GM19467 (cell line): Measurements from ENCODE around the gene KRTAP5-7.

Source experiments
- ATAC-seq: cut with Tn5 transposase; IDR thresholded peaks from one replicate; pipeline ENCODE4 v1.9.1; 2021; ENCODE audit warnings: mild to moderate bottlenecking, moderate library complexity; ENCODE audit not compliant: unreplicated experiment

KRTAP5-7 gene

DNA sequence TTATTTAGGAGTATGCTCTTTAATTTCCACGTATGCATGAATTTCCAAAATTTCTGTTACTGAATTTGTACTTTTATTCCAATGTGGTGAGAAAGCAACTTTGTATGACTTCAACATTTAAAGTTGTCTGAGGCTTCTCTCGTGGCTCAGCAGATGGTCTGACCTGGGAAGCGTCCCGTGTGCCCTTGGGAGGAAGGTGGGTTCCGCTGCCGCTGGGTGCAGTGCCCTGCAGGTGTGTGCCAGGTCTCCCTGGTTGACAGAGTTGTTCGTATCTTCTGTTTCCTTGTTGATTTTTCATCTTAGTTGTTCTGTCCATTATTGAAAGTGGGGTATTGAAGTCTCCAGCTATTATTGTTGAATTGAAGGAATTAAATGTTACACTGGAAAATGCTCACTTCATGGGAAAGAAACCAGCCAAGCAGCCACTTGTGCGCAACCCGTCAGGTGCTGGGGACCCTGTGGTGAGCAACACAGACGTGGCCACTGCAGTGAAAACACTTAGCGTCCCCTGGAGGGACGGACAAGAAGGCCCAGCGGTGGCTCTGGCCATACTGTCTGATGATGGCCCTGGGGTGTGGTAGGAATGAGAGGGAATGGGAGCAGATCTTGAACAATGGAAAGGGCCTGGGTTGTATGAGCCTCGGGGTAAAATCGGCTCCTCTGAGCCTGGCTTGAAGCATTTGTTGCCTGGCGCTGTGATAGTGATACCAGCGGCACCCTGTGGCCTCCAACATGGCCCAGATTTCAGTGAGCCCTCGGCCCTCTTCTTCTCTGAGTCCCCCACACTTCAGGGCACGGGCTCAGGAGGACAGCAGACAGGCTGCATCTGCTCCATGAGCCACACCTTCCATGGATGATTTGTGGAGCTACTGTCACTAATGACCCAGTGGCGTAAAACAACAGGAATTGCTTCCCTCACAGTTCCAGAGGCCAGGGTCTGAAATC lies 31.5 kb upstream of the KRTAP5-7 start:
- ATAC-seq: no peak

- no peak for ATAC-seq
Observed at GRCh38 chr11:71496421-71496820, 30.6 kb upstream of the KRTAP5-7 start.

DNA sequence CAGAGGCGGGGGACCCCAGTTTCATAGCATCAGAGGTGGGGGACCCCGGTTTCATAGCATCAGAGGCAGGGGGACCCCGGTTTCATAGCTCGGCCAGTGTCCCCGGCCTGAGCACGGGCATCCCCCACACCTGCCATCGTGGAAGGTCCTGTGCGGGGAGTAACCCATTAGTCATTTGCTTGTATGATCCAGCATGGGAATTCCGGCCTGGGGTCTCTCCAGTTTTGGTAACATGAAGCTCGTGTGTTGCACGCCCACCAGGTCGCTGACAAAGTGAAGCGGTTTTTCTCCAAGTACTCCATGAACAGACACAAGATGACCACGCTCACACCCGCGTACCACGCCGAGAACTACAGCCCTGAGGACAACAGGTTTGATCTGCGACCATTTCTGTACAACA lies 29.0 kb upstream of the KRTAP5-7 start:
- no peak for ATAC-seq

DNA sequence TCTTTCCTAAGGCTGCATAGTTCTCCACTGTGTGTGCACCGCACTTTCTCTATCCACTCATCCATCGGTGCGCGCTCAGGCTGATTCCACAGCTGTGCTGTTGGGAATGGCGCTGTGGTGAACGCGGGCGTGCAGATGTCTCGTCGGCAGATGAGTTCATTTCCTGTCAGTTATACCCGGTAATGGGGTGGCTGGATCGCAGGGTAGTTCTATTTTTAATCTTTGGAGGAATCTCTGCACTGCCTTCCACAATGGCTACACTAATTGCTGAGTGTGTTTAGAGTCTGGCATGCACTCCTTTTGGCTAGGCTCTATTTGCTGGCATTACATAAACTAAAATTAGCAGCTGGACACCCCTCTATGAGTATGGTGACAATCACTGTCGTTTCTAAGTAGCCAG lies 27.9 kb upstream of the KRTAP5-7 start:
- no peak for ATAC-seq

- ATAC-seq: no peak
Observed at GRCh38 chr11:71499546-71499945, 27.5 kb upstream of the KRTAP5-7 start.

DNA sequence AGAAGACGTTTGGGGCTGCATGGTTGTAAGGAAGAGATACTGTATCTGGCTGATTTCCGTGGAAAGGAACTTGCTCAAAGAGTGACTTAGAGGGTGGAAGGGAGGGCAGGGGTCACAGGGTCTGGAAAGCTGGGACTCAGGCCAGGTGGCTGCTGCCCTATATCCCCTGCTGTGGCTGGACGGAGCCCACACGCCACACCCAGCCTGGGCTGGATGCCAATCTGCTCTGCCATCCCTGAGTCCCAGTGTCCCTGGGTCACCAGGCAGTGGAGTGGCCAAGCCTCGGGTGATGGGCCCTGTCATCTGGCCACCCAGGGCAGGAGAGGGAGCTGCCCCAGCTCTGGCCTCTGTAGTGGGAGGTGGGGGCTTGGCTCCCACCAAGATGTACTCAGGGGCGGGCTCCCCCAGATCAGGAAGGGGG lies 26.5 kb upstream of the KRTAP5-7 start:
- ATAC-seq: no peak

GRCh38 chr11:71501071-71501985 lies 25.7 kb upstream of the KRTAP5-7 start:
- ATAC-seq: no peak

DNA sequence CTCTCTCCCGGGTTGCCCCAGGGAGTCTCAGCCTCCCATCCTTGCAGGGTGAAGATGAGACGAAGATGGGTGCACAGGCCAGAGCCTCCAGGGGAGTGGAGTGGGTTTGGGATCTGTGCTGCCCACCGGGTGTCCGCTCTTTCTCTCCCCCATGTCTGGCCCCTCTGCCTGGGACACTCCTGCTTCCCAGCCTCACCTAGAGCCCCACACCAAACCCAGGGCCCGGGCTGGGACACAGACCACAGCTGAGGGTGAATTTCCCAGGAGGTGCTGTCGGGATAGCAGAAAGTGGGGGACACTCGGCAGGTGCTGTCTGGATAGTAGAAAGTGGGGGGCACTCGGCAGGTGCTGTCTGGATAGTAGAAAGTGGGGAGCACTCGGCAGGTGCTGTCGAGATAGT lies 25.0 kb upstream of the KRTAP5-7 start:
- ATAC-seq: no peak

DNA sequence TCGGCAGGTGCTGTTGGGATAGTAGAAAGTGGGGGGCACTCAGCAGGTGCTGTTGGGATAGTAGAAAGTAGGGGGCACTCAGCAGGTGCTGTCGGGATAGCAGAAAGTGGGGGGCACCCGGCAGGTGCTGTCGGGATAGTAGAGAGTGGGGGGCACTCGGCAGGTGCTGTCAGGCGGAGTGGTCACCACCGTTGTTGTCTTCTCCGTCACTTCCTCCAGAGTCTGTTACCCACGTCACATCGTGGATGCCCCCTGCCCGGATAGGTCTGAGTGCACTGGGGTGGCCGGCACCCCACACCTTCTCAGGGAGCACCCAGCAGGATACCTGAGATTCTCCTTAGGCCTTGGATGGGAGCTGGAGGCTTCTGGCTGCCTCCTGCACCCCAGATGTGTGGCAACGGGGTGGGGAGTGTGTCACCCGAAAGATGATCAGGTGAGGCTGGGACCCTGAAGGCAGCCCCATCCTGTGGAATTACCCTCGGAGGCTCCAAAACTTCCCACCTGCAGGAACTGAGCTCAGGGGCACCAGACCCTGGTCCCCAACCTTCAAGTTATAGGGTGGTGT lies 24.1 kb upstream of the KRTAP5-7 start:
- no peak for ATAC-seq

DNA sequence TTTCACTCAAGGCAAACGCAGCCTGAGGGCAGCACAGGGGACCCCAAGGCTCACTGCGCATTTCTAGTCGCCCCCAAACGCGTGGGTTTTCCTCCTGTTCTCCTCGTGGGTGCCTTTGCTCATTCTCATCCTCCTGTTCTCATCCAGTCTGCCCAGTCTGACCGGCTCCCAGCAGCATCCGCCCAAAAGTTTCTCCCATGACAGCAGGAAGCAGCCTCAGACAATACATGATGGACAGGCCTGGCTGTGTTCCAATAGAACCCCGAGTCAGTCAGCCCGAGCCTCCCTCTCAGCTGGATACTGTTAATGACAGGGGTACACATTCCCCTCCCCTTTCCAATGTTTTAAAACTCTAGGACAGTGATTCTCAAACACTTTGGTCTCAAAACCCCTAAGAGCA lies 22.5 kb upstream of the KRTAP5-7 start:
- no peak for ATAC-seq

DNA sequence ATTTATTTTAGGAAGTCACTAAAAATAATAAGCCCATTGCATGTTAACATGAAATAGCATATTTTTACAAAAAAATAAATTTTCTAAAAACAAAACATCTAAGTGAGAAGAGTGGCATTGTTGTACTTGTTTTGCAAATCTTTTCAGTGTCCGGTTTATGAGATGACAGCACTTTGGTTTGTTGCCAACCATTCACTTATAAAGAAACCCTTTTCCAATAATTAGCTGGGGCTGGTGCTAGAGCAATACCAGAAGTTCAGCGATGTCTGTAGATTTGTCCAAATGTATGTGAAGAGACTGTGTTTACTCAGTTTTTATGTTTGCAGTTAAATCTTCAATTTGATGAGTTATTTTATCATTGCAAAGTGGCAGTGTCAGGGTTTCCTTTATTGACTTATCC lies 22.1 kb upstream of the KRTAP5-7 start:
- no peak for ATAC-seq

DNA sequence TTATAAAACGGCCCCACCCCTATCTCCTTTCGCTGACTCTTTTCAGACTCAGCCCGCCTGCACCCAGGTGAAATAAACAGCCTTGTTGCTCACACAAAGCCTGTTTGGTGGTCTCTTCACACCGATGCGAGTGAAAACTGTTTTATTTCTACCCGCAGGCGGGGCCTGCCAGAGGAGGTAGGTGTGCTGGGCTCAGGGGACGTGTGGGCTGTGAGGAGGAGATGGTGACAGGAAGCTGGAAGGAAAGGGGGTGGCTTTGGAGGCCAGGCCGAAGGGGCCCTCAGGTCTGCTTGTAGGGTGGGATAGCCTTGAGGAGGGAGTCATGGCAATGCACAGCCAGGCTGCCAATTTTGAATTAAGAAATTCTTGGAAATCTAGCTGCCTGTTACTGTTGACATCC lies 21.3 kb upstream of the KRTAP5-7 start:
- ATAC-seq: no peak

DNA sequence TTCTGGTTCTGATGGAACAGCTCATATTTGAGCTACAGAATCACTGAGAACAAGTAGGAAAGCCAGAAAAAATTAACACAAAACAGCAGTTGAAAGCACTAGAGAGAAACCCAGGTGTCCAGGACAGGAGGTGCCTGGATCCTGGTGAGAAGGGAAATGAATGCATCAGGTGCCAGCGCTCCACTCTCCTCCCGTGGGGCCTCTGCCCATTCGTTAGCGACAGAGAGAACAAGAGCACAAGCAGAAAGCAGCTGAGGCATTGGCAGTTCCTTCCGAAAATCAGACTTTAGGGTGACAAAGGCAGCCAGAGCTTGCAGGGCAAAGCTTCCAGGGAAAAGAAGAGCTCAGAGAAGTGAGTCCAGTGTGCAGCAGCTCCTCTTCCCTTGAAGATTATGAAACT lies 20.0 kb upstream of the KRTAP5-7 start:
- ATAC-seq: no peak

DNA sequence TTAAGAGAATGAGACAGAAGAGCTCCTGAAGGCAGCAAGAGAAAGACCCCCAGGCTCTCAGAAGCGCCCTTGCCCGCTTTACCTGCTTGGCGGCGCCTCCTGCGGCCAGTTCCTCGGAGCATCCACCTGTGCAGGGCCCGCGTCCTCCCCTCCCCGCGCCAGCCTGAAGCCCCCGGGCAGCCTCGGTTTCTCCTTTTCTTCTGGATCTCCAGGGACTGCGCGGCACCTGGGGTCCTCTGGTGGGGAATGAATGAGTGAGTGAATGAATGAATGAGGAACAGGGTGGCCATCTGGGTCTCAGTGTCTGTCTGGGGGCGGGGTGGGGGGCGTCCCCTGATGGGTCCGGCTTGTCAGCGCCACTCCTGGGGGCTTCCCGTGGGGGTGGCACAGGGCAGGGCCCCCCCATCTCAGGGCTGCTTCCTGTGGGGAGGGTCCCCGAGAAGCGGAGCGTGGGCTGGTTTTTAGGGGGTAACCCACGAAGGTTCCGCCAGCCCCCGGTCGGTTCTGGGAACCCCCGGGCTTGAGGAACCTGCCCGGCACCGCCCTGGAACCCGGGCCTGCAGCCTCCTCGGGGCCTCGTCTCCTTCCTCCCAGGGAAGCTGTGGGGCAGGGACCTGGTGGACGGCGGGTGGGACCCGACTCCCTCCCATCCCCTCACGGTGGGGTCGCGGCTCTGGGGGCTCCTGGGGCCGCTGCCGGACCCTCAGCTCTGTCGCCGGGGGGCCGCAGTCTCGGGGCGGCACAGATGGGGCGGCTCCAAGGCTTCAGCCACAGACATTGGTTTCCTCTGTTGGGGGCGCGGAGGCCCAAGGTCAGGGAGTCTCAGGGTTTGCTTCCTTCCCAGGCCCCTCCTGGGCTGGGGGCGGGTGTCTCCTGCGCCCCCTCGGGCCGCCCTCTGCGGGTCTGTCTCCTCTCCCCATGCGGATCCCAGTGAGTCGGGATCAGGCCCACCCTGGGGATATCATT lies 8.3 kb upstream of the KRTAP5-7 start:
- ATAC-seq: no peak

GRCh38 chr11:71519546-71519945 lies 7.5 kb upstream of the KRTAP5-7 start:
- no peak for ATAC-seq

DNA sequence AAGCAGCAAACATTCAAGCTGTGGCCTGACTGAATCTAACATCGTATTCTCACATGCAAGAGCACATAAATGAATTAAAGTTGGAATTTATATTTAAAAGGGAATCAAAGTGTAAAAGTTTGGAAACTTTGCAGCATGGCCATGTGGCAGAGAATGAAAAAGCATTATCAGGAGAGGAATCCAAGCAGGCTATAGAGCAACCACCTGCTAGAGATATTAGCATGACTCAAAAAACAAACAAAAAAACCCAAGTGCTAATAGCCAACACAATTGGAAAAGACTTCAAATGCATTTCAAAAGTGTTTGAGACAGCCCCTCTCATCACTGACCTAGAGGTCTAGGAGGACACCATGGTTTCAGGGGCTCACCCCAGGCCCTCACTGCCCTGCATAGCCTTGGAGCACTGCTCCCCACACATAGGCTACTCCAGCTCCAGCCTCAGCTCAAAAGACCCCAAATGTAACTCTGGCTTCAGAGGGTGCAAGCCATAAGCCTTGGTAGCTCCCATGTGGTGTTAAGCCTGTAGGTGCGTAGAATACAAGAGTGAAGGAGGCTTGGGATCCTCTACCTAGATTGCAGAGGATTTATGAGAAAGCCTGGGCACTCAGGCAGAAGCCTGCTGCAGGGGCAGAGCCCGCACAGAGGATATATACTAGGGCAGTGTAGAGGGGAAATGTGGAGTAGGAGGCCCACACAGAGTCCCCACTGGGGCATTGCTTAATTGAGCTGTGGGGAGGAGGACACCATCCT lies 1.7 kb upstream of the KRTAP5-7 start:
- no peak for ATAC-seq

DNA sequence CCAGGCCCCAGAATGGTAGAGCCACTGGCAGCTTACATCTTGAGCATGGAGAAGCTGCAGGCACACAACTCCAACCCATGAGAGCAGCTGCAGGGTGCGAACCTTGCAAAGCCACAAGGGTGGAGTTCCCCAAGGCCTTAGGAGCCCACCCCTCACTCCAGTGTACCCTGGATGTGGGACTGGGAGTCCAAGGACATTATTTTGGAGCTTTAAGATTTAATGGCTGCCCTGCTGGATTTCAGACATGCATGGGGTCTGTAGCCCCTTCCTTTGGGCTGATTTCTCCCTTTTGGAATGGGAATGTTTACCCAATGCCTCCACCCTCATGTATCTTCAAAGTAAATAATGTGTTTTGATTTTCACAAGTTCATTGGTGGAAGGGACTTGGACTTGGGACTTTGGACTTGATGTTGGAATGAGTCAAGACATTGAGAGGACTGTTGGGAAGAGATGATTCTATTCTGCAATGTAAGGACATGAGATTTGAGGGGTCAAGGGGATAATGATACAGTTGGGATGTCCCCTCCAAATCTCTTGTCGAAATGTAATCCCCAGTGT lies 1.1 kb upstream of the KRTAP5-7 start:
- ATAC-seq: no peak

GRCh38 chr11:71527576-71528210 lies 626 bp downstream of the KRTAP5-7 start:
- no peak for ATAC-seq

- no peak for ATAC-seq
Observed at GRCh38 chr11:71530602-71531001, 3.5 kb downstream of the KRTAP5-7 start.
